C1 segment of cervical spinal cord (tissue), 14 donors: Measurements from ENCODE around the gene LRIT1.
A peak's percentile ranks its signal among the peaks of the same experiment; 100 is the strongest.

ENCODE experiments used
- DNase-seq, 14 donors: peaks; one replicate each; lab custom pipeline; 2025; lab: John Stamatoyannopoulos, UW

The LRIT1 gene

DNA sequence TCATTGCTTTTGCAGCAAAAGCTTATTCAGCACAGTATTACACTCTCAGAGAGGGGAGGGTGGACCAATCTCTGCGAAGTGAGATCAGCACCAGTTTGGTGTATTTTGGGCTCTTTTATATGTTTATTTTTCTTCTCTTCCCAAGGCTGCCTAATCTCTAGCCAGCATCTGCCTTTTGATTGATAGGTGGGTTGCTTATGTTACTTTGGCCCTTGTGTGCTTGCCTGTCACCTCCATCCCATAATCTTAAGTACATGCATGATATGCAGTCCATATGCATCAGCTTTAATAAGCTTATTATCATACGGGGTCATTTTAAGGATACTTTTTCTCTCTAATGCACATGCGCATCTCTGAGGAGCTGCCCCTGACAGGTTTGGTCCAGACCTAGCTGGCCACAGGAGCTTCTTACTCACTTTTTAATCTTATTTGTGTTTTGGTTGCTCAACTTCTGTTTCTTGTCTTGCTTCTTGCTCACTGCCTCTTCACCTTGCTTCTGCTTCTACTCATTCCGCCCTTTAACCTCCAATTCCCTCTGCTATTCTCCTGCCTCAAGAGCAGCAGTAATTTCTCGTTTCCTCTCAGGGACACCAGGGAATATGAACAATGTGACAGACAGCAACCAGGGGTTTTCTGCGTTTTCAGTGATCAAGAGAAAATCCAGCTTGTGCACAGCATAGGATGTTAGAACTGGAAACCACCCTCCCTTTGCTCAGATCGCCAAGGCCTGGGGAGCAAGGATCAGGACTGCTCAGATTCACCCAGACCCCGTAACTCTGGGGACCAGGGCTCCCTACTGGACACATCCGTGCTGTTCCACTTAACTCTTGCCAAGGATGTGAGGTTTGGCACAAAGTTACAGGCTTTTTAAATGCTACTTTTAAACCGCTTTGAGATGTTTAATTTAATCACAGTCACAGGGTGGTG, 13.5 kb upstream of the LRIT1 start:
- DNase-seq = no peak

DNA sequence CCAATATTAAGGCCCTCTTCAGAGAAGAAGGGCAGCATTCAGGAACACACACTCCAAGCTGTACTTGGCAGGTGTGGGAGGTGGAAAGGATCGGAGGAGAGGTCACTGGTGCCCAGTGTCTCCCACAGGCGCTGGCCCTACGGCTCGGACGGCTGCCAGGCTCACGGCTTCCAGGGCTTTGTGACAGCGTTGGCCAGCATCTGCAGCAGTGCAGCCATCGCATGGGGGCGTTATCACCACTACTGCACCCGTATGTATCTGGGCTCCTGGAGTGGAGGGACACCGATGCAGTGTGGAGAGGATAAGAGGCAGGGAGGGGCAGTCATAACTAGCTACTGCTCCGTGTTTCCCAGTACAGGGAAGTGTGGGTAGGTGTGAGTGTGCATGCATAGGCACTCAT, 7.4 kb upstream of the LRIT1 start:
- no peak for DNase-seq

DNA sequence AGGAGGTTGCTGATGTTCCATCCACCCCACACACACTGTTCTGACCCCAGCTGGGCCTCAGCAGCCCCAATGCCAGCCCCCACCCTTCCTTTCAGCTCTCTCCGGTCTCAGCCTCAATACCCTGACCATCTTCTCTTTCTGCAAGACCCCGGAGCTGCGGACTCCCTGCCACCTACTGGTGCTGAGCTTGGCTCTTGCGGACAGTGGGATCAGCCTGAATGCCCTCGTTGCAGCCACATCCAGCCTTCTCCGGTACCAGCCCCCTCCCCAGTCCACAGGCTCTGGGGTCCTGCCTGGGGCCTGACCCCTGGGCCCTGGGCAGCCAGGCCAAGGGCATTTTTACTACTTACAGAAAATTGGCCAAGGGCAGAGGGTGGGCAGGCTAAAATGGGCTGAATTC, 6.2 kb upstream of the LRIT1 start:
- DNase-seq = no peak

DNA sequence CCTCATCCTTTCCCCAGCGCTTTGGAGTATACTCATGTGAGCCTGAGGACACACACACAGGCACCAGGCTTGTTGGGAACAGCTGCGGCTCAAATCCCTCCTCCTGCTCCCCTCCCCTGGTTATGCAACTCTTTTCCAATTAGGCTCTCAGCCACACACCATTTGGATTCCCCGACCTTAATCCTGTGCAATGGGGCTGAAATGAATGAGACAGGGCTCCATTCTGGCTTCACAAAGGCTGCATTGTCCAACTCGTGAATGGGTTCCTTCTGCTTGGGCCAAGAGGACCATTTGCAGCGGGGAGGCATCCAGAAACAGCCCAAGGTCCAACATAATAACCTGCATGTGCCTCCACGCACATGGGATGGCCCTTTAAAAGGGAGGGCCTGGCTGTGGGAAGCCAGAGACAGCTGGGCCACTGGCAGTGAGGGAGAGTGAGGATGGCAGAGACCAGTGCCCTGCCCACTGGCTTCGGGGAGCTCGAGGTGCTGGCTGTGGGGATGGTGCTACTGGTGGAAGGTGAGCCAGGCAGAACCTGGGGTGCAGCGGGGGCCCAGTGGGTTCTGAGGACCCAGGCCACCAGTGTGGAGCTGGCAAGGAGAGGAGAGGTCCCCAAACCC, 3.4 kb upstream of the LRIT1 start, which contains the start of gene RGR:
Gene RGR, plus strand, starts transcription at position 403 of the 620 bp plus-strand sequence. Its CDS starts 38 bp downstream, at position 441.
- DNase-seq = peak in 13 of 14 donors; percentile 69 to 96 (median 87)

DNA sequence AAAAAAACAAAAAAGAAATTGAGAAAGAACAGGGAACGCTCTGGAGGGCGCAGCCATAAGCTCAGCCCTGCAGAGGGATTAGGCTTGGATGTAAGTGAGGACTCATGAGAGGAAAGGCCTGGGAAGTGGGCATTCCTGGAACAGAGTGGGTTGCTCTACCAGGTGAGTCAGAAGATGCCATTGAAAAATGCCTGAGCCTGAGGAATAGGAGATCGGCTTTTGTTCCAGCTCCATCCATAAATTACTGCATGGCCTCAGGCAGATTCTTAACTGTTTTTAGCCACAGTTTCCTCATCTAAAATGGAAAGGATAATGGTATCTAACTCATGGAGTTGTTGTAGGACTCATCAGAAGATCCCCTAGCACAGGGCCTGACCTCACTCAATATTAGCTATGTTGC, 2.4 kb upstream of the LRIT1 start:
- DNase-seq = no peak

DNA sequence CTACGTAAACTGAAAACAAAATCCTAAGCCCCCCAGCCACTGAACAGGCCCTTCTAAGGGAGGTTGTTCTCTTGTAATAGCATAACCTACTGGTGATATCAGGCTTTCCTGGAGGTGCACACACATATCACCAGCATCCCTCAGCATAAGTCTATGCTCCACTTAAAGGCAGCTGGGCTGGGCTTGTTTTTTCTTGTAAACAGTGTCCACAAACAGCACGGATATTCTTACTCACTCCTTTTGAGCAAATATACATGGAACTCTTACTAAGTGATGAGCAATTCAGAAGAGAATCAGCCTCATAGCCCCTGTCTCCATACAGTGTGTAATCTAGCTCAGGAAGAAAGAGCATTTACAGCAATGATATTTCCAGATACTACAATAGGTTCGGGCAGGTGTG, 2.4 kb downstream of the LRIT1 start:
- no peak for DNase-seq

DNA sequence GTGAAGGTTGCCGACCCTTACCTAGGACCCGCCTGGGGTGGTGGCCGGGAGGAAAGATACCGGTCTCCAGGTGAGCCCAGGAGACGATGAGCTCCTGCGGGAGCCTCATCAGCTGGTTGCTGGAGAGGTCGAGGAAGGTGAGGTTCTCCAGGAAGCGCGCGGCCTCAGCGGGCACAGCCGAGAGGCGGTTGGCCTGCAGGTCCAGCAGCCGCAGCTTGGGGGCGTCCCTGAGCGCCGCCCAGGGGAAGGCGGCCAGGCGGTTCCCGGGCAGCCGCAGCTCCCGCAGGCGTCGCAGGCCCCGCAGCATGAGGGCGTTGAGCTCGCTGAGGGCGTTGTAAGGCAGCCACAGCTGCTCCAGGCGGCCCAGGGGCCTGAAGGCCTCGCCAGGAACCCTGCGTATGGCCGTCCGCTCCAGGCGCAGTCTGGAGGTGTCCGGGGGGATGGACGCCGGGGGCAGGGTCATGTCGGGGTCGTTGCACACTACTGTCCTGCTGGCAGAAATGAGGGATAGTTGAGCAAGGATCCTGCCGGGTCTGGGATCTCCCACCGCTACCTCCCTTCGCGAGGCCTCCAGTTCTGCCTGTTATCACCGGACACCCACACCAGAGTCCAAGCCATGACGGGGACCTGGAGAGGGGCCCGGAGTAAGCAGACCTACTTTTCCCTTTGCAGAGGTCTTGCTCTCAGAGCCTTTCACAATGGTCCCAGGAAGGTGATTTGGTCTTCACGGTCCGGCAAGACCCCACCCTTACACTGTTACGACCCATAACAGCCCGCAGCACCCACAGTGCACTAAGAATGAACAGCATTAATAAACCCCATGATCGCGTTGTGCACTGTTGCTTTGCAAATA, 3.9 kb downstream of the LRIT1 start:
- no peak for DNase-seq

DNA sequence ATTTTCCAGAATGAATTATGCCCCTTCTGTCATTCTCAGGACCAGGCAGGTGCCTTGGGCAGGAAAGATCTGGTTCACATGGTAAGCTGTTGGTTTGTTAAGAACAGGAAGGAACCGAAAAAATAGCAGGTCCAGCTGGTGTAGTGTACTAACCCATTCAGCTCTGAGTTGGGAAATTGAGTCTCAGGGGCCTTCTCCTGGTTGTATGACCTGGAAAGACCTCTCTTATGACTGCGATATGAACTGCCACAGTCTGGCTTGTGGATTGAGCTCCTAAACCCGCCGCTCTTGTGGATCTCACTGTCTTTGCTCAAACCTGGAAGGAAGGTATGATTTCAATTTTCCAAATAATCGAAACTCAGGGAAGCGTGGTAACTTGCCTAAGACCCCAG, 4.5 kb downstream of the LRIT1 start:
- no peak for DNase-seq

DNA sequence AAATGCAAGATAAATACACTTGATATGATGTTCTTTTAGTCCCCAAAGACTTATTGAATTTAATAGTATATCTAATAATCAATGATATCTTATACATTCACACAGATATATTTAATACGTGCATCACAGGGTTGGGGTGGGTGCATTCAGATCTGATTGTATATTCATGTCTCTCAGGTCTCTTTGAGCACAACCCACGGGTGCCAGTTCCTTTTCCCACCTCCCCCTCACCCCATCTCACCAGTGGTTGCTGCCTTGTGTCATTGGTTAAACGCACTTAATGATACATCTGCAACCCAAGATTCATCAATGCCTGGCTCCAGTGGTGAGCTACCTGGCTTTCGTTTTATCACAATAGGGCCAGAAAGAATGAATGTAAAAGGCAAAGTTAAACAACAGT, 6.2 kb downstream of the LRIT1 start:
- DNase-seq = no peak

DNA sequence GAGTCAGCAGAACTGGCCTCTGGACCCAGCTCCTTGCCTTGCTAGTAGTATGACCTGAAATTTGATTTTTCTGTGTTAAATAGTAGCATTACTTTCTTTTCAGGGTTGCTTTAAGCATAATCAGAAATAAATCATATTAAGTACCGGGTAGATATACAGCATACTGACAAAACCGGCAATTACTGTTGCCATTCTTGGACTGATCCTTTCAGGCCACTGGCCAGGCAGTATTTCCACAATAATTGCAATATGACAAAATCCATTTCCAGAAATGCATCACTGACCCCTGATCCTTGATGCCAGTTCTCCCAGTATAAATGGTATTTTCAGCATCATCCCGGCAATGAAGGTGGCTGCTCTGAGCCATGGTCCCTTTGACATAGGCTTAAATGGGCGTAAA, 6.9 kb downstream of the LRIT1 start:
- no peak for DNase-seq

DNA sequence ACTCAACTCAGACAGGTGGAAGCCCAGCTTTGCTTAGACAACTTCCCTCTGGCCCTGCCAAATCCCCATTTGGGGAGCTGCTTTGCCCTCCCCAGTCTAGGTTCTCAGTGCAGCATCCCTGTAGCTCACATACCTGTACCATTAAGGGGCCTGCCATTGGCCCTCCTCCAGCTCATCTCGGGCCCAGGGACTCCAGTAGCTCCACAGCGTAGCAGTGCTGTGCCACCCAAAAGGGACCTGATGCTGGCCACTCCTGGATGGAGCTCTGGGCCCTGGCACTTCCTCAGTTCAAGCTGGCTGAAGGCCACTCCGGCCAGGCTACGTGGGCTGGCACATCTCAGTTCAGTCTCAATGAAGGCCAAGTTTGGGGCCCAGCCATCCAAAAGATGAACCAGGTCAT, 7.4 kb downstream of the LRIT1 start:
- DNase-seq = no peak

DNA sequence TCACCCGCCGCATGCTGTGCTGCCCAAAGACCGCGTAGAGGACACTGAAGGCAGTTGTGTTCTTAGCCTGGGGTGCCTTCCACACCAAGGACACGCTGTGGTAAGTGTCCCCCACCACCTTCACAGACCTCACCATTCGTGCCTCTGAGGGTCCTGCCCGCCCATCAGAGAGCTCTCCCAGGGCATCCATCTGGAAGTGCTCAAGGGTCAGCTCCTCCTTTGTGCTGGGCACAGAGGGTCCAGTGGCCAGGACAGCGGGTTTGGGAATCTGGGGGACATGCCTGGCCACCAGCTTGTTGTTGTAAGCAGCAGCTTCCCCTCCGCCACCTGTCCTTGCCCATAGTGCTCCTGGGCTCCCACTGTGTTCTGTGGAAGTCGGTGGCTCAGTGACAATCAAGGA, 9.0 kb downstream of the LRIT1 start:
- no peak for DNase-seq

DNA sequence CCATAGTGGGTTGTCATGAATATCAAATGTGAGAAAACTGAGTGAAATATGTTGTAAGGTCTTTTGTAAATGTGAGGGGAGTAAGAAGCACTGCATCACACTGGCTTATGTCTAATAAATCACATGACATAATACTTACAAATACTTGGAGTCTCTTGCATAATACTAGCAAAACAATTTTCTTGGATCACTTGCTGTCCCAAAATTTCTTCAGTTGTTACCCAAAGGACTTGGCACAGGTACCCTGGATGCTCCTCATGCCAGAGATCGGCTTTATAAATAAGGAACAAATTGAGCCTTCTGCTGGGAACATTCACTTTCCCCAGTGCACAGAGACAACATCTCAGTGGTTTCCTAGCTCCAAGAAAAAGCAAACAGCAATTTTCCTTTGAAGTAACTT, 11.0 kb downstream of the LRIT1 start:
- DNase-seq = no peak

DNA sequence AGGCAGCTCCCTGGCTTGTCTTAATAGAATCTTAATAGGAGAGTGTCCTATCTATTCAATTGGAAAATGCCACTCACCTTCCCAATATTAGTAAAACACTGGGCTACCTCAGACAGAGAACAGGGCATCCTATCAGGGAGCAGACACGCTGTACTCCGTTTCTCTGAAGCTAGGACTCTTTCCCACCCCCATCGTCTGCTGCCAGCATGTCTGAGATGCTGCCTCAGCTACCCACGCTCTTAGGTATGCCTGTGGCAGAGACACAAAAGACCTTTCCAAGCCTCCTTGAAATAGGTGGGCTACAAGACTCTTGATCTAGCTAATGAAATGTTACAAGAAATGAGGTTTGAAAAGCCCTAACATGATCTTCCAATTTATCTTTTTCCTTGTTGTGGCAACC, 13.5 kb downstream of the LRIT1 start:
- no peak for DNase-seq

DNA sequence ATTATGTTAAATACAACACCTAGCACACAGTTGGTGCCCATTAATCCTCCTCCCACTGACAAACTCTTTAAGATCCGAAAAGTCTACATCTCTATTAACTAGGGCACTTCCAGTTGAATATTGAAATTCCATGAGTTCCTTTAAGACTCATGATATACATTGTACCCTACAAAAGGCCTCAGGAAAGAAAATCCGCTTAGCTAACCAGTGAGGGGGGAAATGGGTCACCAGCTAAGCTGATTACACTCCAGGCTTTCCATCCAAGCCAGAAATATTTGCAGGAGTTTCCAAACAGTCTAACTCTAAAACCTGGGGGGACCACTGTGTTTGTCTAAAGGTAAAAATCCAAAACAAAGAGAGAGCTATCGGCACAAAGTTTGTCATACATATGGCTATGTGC, 14.7 kb downstream of the LRIT1 start:
- no peak for DNase-seq

DNA sequence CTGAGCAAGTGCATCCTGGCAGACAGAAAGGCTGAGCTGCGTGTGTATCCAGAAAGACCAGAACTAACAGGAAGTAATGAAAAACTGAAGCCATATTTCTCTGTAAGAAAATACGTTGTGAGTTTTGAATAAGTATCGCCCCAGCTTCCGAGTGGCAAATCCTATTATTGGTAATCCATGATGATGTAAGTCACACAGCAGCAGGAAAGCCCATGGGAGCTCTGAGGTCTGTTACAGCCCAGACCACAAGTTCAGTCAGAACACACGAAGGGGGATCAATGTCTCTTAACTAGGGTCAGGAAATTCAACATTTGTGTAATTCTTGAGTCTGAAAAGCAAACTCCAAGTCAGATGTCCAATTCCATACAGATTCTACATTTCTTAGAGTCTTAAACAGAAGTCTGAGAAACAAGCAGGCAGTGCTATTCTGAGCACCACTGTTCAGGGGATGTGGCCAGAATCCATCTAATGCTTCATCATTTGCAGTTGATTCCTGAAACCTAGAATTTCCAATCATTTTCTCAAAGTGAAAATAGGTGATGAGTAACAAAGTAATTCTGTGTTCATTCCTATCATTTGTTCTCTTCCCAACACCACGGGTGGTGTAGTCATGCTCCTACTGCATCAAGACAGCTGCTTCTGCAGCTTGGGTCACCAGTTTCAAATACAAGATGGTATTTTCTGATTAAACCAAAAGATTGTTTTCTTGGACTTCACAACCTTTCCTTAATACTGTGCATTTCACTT, 15.7 kb downstream of the LRIT1 start, which contains the start of gene LRIT2:
Gene LRIT2, minus strand, starts transcription at position 118 of the 747 bp plus-strand sequence. Its CDS starts 24 bp downstream, at position 94.
- no peak for DNase-seq

DNA sequence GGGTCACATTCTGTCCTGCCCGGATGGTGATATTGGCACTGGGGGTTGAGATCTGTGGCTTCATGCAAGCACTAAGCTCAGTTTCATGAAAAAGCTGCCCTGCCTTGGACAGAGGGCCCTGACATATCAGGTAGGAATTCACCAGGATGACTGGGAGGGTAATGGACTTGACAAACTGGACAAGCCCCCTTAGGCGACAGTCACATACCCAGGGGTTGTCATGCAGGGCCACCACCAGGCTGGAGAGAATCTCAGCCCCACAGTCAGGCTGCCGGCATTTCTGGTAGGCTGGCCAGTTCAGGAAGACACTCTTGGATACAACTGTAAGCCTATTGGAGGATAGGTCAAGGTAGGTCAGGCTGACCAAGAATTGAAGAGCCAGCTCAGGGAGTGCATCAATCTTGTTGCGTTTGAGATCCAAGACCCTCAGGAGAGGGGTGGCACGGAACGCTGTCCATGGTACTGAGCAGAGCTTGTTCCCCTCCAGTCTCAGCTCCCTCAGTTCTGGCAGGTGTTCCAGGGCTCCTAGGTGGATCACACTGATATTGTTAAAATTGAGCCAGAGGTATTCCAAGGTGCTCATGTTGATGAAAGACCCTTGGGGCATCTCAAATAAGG, 16.8 kb downstream of the LRIT1 start:
- DNase-seq = no peak

DNA sequence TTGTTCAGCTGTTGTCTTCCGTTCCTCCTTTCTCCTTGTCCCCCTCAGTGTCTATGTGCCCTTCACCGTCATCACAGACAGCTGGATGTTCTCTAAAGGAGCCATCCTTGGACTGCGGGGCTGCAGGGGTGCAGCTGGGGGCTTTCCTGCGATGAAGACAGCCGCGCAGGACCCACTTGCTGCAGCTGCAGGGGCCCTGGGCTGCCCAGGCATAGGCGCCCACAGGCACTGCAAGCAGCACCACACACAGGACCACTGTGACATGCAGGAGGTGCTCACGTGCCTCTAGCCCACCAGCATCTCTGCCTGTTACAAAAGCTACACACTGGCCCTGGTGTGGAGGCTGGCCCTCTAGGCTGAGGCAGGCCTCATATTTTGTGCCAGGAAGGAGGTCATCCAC, 19.4 kb downstream of the LRIT1 start:
- no peak for DNase-seq

DNA sequence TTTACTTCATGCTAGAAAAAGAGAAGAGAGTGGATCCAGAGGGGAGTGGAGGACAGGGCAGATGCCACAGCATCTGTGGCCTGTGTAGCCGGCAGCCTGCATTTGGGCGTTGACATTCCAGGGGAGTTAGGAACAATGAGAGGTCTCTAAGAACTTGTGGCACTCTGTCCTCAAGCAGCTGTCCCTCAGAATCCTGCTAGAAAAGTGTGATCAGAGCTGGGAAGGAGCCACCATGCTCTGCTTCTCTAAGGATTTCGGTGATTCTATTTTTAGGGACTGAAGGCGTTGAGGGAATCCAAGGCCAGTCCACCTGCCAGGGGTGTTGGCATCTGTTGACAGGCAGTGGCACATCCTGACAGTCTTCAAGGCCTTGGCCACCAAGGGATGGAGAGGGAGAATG, 23.6 kb downstream of the LRIT1 start:
- no peak for DNase-seq

DNA sequence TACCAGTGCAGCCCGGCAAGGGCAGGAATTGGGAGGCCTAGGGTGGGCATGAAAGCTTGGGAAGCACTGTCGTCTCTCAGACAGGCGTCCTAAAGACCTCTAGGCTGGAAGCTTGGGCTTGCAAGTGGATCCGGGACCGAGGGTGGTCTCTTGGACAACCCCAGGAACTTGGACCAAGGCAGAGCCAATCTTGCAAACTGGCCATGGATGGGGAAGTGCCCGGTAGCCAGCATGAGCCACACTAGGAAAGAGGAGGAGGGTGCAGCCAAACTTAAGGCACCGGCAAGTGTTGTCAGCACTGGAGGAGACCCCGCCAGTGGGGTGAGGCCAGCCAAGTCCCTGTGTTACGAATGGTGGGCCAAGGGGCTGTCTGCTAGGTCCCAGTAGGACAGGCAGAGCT, 24.5 kb downstream of the LRIT1 start:
- DNase-seq = no peak
